CD4-positive, alpha-beta memory T cell (primary cell): ENCODE data around the gene SLC5A12. TPM values are rescaled to one million over a fixed set of nuclear protein-coding genes. Genes with fewer than 3 reads are reported as not detected.

Source experiments
- CTCF ChIA-PET: fragments of 350-600 bp; sonication (Branson Sonifier 250); formaldehyde crosslinking; loops from one replicate; lab custom pipeline; 2021; ENCODE audit warnings: inconsistent platforms; ENCODE audit not compliant: partially characterized antibody; lab: Charles Lee
- POLR2A ChIA-PET: fragments of 350-600 bp; sonication (Branson Sonifier 250); formaldehyde crosslinking; loops from one replicate; lab custom pipeline; 2021; ENCODE audit not compliant: partially characterized antibody; lab: Charles Lee
- DNase-seq, 5 donors: peaks; one replicate each; pipeline versions ENCODE4 v3.0.0 to v3.0.0-alpha.2; 2020 to 2022; ENCODE audit warnings: mixed read lengths in 1 of 5
- H3K27ac ChIP-seq: one replicate; pipeline ENCODE4 v1.7.0; 2013; ENCODE audit warnings: low read depth, low read length
- H3K27me3 ChIP-seq: 2 replicates; pipeline ENCODE4 v1.7.0; 2013; ENCODE audit warnings: mild to moderate bottlenecking, low read length, moderate library complexity; ENCODE audit not compliant: insufficient read depth
- H3K36me3 ChIP-seq: 2 replicates; pipeline ENCODE4 v1.7.0; 2013; ENCODE audit warnings: mild to moderate bottlenecking, low read length, moderate library complexity; ENCODE audit not compliant: insufficient read depth
- H3K4me1 ChIP-seq: 2 replicates; pipeline ENCODE4 v1.7.0; 2013; ENCODE audit warnings: mild to moderate bottlenecking, low read length, moderate library complexity; ENCODE audit not compliant: insufficient read depth
- H3K4me3 ChIP-seq, 2 donors: one replicate each; pipeline ENCODE4 v1.7.0; 2013; ENCODE audit warnings: low read length in 2 of 2, mild to moderate bottlenecking in 1 of 2
- H3K9me3 ChIP-seq, 2 donors: one replicate each; pipeline ENCODE4 v1.7.0; 2013; ENCODE audit warnings: low read length in 2 of 2, control low read depth in 1 of 2; ENCODE audit not compliant: control insufficient read depth in 1 of 2
- H3K27ac Mint-ChIP-seq, 7 donors: one replicate each; pipeline ENCODE4 v1.8.0; 2020 to 2021; ENCODE audit warnings: mixed read lengths in 7 of 7, mild to moderate bottlenecking in 6 of 7, inconsistent platforms in 3 of 7, moderate library complexity in 3 of 7
- H3K27me3 Mint-ChIP-seq, 2 donors: one replicate each; pipeline ENCODE4 v1.8.0; 2020 to 2021; ENCODE audit warnings: mixed read lengths in 2 of 2
- H3K36me3 Mint-ChIP-seq, 2 donors: one replicate each; pipeline ENCODE4 v1.8.0; 2020 to 2021; ENCODE audit warnings: mixed read lengths in 2 of 2, inconsistent platforms in 1 of 2, mild to moderate bottlenecking in 1 of 2
- H3K4me1 Mint-ChIP-seq, 4 donors: one replicate each; pipeline ENCODE4 v1.8.0; 2020 to 2021; ENCODE audit warnings: mixed read lengths in 4 of 4, mild to moderate bottlenecking in 1 of 4
- H3K4me3 Mint-ChIP-seq, 8 donors: one replicate each; pipeline ENCODE4 v1.8.0; 2020 to 2021; ENCODE audit warnings: mixed read lengths in 8 of 8, mild to moderate bottlenecking in 7 of 8, moderate library complexity in 6 of 8, inconsistent platforms in 3 of 8
- H3K9me3 Mint-ChIP-seq, 8 donors: one replicate each; pipeline ENCODE4 v1.8.0; 2020 to 2021; ENCODE audit warnings: mixed read lengths in 8 of 8, mild to moderate bottlenecking in 5 of 8, inconsistent platforms in 3 of 8, moderate library complexity in 1 of 8
- intact Hi-C: fragments of 100-400 bp; cut with micrococcal nuclease; formaldehyde crosslinking; loops from one replicate; pipeline ENCODE4 v1.15.1; 2023
- polyA plus RNA-seq, 2 donors: library from polyadenylated mRNA; unstranded; fragments of 300-500 nt; fragmentation: Illumina TruSeq; gene quantifications; one replicate each; pipeline ENCODE4 v1.2.3, GENCODE V29; 2021
- total RNA-seq, 2 experiments: library from RNA; stranded (reverse); gene quantifications; one replicate each; pipeline ENCODE4 v1.2.3, GENCODE V29; 2021

SLC5A12 gene
- total and polyA plus RNA-seq, 4 experiments from 2014 or later, result not detected

GRCh38 chr11:26761361-26761809 lies 39.5 kb upstream of the SLC5A12 start:
- no peaks in the 10 kb centered on the region for H3K27me3 ChIP-seq
- Mint-ChIP-seq H3K27ac (no peak overlapping the region), H3K4me3 (no peak overlapping the region), H3K36me3 (no peaks in the 10 kb centered on the region), H3K9me3 (peaks cover 0 to 7% (median 2%) of the 10 kb centered on the region in 8 donors), H3K4me1 (no peaks in the 10 kb centered on the region), H3K27me3 (no peaks in the 10 kb centered on the region)
- no peak overlapping the region for H3K27ac ChIP-seq
- POLR2A ChIA-PET, result no interaction called here
- CTCF ChIA-PET, result no interaction called here
- no peaks in the 10 kb centered on the region for H3K36me3 ChIP-seq
- no peak for DNase-seq
- no peaks in the 10 kb centered on the region for H3K9me3 ChIP-seq
- no peaks in the 10 kb centered on the region for H3K4me1 ChIP-seq
- H3K4me3 ChIP-seq, result no peak overlapping the region
- intact Hi-C loops, result no loop called here

GRCh38 chr11:26757995-26758394 lies 36.1 kb upstream of the SLC5A12 start:
- no peaks in the 10 kb centered on the region for H3K9me3 ChIP-seq
- H3K27me3 Mint-ChIP-seq, result no peaks in the 10 kb centered on the region
- no peak overlapping the region for H3K4me3 Mint-ChIP-seq
- no peaks in the 10 kb centered on the region for H3K4me1 Mint-ChIP-seq
- no peaks in the 10 kb centered on the region for H3K4me1 ChIP-seq
- POLR2A ChIA-PET, result no interaction called here
- intact Hi-C loops, result no loop called here
- no peak overlapping the region for H3K27ac Mint-ChIP-seq
- no peak overlapping the region for H3K27ac ChIP-seq
- CTCF ChIA-PET, result no interaction called here
- H3K27me3 ChIP-seq, result no peaks in the 10 kb centered on the region
- no peak for DNase-seq
- no peak overlapping the region for H3K4me3 ChIP-seq
- H3K36me3 Mint-ChIP-seq, result no peaks in the 10 kb centered on the region
- H3K36me3 ChIP-seq, result no peaks in the 10 kb centered on the region
- peaks cover 0 to 3% (median 0%) of the 10 kb centered on the region in 8 donors for H3K9me3 Mint-ChIP-seq

GRCh38 chr11:26755762-26756161 lies 33.9 kb upstream of the SLC5A12 start:
- no peaks in the 10 kb centered on the region for H3K27me3 Mint-ChIP-seq

GRCh38 chr11:26753723-26754504 lies 32.1 kb upstream of the SLC5A12 start:
- H3K4me1 ChIP-seq, result no peaks in the 10 kb centered on the region
- Mint-ChIP-seq H3K36me3 (no peaks in the 10 kb centered on the region), H3K4me1 (no peaks in the 10 kb centered on the region), H3K9me3 (peaks cover 0 to 12% (median 3%) of the 10 kb centered on the region in 8 donors), H3K4me3 (no peak overlapping the region), H3K27ac (no peak overlapping the region), H3K27me3 (no peaks in the 10 kb centered on the region)
- ChIA-PET POLR2A (no interaction called here), CTCF (no interaction called here)
- DNase-seq, result no peak
- H3K36me3 ChIP-seq, result no peaks in the 10 kb centered on the region
- H3K4me3 ChIP-seq, result no peak overlapping the region
- intact Hi-C loops, result loop anchor here (5.0 kb wide), 1 partner anchor 733 kb away; no protein-coding TSS in a partner anchor
- H3K9me3 ChIP-seq, result no peaks in the 10 kb centered on the region
- no peaks in the 10 kb centered on the region for H3K27me3 ChIP-seq
- H3K27ac ChIP-seq, result no peak overlapping the region

More at GRCh38 chr11:26755762-26756161, 33.9 kb upstream of the SLC5A12 start:
- H3K36me3 Mint-ChIP-seq, result no peaks in the 10 kb centered on the region
- no peak for DNase-seq
- H3K4me1 Mint-ChIP-seq, result no peaks in the 10 kb centered on the region
- no peaks in the 10 kb centered on the region for H3K9me3 ChIP-seq
- no peaks in the 10 kb centered on the region for H3K4me1 ChIP-seq
- no peak overlapping the region for H3K4me3 ChIP-seq
- no peaks in the 10 kb centered on the region for H3K36me3 ChIP-seq
- H3K9me3 Mint-ChIP-seq, result peaks cover 0 to 4% (median under 1%) of the 10 kb centered on the region in 8 donors
- no peak overlapping the region for H3K27ac ChIP-seq
- intact Hi-C loops, result no loop called here
- H3K27ac Mint-ChIP-seq, result no peak overlapping the region
- ChIA-PET CTCF (interaction anchor here (0.5 kb wide), 1 partner anchor 1778 kb away, joined by 4 read pairs; no protein-coding TSS in a partner anchor), POLR2A (no interaction called here)
- no peaks in the 10 kb centered on the region for H3K27me3 ChIP-seq
- no peak overlapping the region for H3K4me3 Mint-ChIP-seq

GRCh38 chr11:26749927-26750326 lies 28.1 kb upstream of the SLC5A12 start:
- Mint-ChIP-seq H3K27me3 (no peaks in the 10 kb centered on the region), H3K27ac (no peak overlapping the region), H3K9me3 (peaks cover 0 to 12% (median under 1%) of the 10 kb centered on the region in 8 donors), H3K4me1 (no peaks in the 10 kb centered on the region), H3K4me3 (no peak overlapping the region), H3K36me3 (no peaks in the 10 kb centered on the region)
- Histone ChIP-seq H3K9me3 (no peaks in the 10 kb centered on the region), H3K4me3 (no peak overlapping the region), H3K27me3 (no peaks in the 10 kb centered on the region), H3K27ac (no peak overlapping the region), H3K4me1 (no peaks in the 10 kb centered on the region), H3K36me3 (no peaks in the 10 kb centered on the region)
- intact Hi-C loops, result loop anchor here (5.0 kb wide), 1 partner anchor 737 kb away; no protein-coding TSS in a partner anchor
- no peak for DNase-seq
- ChIA-PET POLR2A (no interaction called here), CTCF (no interaction called here)

GRCh38 chr11:26743622-26744021 lies 21.8 kb upstream of the SLC5A12 start:
- no peaks in the 10 kb centered on the region for H3K4me1 Mint-ChIP-seq
- Histone ChIP-seq H3K27me3 (no peaks in the 10 kb centered on the region), H3K4me1 (no peaks in the 10 kb centered on the region), H3K36me3 (no peaks in the 10 kb centered on the region), H3K9me3 (no peaks in the 10 kb centered on the region), H3K4me3 (no peak overlapping the region), H3K27ac (no peak overlapping the region)
- H3K27ac Mint-ChIP-seq, result no peak overlapping the region
- DNase-seq, result no peak
- H3K9me3 Mint-ChIP-seq, result peaks cover 0 to 6% (median 0%) of the 10 kb centered on the region in 8 donors
- no peaks in the 10 kb centered on the region for H3K27me3 Mint-ChIP-seq
- POLR2A ChIA-PET, result no interaction called here
- H3K4me3 Mint-ChIP-seq, result no peak overlapping the region
- CTCF ChIA-PET, result no interaction called here
- intact Hi-C loops, result no loop called here
- H3K36me3 Mint-ChIP-seq, result no peaks in the 10 kb centered on the region

GRCh38 chr11:26742966-26743365 lies 21.1 kb upstream of the SLC5A12 start:
- no peaks in the 10 kb centered on the region for H3K36me3 ChIP-seq
- Mint-ChIP-seq H3K4me1 (no peaks in the 10 kb centered on the region), H3K36me3 (no peaks in the 10 kb centered on the region), H3K27me3 (no peaks in the 10 kb centered on the region), H3K27ac (no peak overlapping the region), H3K4me3 (no peak overlapping the region), H3K9me3 (peaks cover 0 to 6% (median 0%) of the 10 kb centered on the region in 8 donors)
- H3K27ac ChIP-seq, result no peak overlapping the region
- H3K27me3 ChIP-seq, result no peaks in the 10 kb centered on the region
- DNase-seq, result no peak
- ChIA-PET POLR2A (no interaction called here), CTCF (no interaction called here)
- H3K4me1 ChIP-seq, result no peaks in the 10 kb centered on the region
- H3K9me3 ChIP-seq, result no peaks in the 10 kb centered on the region
- intact Hi-C loops, result no loop called here
- no peak overlapping the region for H3K4me3 ChIP-seq
